HG03025 (cell line): ENCODE measurements around the gene PHC2.
"Not testable (repeated sequence)": the region's sequence is repeated elsewhere in the genome, so short reads cannot be mapped to it uniquely, and the experiment has no call there.

Source experiments
- ATAC-seq: cut with Tn5 transposase; IDR thresholded peaks from one replicate; pipeline ENCODE4 v1.9.1; 2021; ENCODE audit warnings: mild to moderate bottlenecking, moderate library complexity; ENCODE audit not compliant: unreplicated experiment, low FRiP score

The PHC2 gene

GRCh38 chr1:33319949-33320618 is 110.8 kb downstream of the PHC2 start:
- no peak for ATAC-seq

GRCh38 chr1:33319186-33319948 is 111.5 kb downstream of the PHC2 start:
- no peak for ATAC-seq

GRCh38 chr1:33317946-33318345 is 112.9 kb downstream of the PHC2 start:
- no peak for ATAC-seq

GRCh38 chr1:33317354-33317753 is 113.5 kb downstream of the PHC2 start:
- ATAC-seq: no peak

GRCh38 chr1:33316601-33317000 is 114.3 kb downstream of the PHC2 start:
- ATAC-seq: no peak

DNA sequence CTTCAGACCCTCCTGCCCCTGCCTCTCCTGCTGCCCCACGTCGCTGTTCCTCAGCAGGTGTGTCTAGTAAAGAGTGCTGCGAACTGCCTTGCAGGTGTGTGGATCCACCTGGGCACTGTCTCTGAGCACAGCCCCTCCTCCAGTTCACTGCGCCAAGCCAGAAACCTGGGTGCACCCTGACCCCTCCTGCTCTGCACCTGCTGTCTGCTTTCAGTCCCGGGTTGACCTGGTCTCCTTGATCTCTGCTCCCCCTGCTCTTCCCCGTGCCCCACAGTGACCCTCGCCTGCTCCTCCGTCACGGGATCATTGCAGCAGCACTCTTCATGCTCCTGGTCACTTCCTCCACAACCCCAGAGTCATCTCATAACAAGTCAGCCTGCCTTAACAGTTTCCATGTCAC is 116.5 kb downstream of the PHC2 start:
- ATAC-seq: no peak

- no peak for ATAC-seq
Measured at GRCh38 chr1:33312413-33312749, 118.5 kb downstream of the PHC2 start.

DNA sequence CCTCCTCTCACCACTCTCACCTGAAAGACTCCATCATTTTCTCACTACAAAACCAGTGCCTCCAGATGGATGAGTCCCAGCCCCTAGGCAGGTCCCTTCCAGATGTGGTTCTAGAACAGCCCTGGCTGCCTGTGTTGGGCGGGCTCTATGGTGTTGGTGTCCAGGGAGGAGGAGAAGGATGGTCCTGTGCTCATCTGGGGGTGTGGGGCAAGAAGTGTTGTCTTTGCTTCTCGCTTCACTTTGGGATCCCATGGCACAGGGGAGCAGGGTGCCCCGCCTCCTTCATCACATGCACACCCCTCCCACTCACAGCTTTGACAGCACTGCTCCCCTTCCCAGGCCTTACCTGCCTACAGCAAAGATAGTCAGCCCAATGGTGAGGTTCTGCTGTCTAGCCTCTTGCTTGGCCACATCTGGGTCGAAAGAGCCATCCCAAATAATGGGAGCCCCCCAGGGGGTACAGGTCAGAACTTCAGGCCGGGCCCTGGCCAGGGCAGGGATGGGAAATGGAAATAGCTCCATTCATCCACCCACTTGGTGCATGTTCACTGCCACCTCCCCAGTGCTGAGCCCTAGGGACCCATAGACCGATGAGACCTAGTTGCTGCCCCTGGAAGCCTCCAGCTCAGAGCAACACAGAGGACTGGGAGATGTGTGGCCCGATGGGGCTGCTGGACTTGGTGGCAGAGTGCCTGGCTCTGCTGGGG is 119.0 kb downstream of the PHC2 start:
- no peak for ATAC-seq

DNA sequence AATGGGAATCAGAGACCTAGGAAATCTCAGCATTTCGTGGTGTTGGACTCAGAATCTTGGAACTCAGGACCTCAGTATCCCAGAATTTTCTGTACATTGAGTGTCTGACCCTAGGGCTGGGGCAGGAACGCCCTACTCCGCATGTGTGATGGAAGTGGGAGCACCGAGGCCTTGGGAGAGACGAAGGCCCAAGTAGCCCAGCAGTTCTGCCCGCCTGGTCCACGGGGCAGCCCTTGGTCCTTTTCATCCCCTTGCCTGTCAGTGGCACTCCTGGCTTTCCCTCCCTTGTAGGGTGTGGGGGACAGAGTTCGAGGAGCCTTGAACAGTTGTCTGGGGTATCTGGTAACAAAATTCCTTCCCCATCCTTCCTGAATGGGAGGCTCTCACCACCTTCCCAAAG is 120.2 kb downstream of the PHC2 start:
- ATAC-seq: no peak

- not testable (repeated sequence) for ATAC-seq
Measured at GRCh38 chr1:33309351-33309750, 121.5 kb downstream of the PHC2 start.

- ATAC-seq: no peak
Measured at GRCh38 chr1:33307494-33307864, 123.4 kb downstream of the PHC2 start.

DNA sequence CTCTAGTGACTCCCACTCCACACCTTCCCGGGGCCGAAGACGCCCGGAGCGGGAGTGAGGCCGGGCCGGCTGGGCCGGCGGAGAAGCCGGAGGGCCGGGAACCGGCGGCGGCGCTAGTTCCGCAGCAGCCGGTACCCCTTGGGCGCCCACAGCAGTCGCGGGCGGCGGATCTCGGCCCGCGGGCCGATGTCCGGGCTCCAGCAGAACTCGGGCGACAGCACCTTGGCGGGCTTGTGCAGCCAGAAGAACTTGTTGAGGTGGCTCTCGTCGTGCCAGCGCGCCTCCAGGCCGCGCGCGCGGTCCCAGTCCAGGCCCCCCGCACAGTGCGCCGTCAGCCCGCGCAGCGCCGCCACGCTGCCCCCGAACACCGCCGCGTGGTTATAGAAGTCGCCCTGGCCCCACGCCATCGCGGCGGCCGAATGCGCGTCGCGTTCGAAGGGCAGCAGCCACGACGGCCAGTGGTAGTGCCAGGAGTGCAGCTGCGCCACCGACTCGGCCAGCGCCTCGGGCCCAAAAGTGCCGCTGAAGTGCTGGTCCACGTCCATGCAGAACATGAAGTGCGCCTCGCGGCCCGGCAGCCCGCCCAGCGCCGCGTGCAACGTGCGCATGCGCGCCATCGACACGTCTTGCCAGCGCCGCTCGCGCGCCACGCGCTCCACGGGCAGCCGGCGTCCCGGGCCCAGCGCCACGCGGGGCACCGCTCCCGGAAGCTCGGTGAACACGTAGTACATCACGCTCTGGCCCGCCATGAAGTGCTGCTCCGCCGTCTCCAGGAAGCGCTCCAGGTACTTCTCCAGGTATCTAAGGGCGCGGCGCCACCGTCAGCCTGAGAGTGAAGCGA is 124.0 kb downstream of the PHC2 start:
- no peak for ATAC-seq

GRCh38 chr1:33305816-33306652 is 124.9 kb downstream of the PHC2 start:
- no peak for ATAC-seq

DNA sequence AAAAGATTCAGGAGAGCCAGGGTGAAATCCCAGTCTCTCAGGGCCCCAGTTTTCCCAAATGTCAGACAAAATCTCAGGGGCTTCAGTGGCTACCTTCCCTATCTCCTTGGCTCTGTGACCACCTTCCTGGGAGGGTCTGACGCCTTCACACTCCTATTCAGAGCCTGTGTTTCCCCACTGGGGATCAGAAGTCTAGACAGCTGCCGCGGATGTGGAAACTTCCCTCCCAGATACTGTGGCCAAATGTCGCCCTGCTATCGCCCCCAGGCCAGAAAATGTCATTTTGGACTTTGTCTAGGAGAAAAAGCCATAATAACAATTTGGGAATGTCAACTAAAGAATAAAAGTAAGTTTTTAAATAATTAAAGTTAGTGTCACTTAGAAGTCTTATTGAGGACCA is 125.9 kb downstream of the PHC2 start:
- no peak for ATAC-seq

GRCh38 chr1:33302325-33302724 is 128.6 kb downstream of the PHC2 start:
- no peak for ATAC-seq

DNA sequence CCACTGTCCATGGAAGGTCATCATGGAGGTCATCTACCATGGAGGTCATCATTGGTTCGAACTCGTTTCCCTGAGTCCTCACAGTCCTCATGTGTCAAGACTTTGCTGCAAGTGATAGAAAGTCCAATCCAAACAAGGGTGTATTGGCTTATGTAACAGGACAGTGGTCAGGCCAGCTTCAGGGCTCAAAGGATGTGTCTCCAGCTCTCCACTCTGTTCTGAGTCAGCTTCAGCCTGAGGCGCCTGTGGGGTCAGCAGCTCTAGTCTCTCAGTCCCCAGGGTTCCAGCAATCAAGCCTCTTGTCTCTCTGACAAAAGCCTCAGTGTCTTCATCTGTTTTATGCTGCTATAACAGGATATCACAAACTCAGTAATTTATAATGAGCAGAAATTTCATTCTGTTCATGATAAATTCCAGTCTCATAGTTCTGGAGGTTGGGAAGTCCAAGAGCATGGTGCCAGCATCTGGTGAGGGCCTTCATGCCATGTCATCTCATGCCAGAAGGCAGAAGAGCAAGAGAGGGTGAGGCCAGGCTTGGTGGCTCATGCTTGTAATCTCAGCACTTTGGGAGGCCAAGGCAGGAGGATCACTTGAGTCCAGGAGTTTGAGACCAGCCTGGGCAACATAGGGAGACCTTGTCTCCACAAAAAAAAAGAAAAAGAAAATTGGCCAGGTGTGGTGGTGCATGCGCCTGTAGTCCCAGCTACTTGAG is 129.5 kb downstream of the PHC2 start:
- ATAC-seq: no peak

DNA sequence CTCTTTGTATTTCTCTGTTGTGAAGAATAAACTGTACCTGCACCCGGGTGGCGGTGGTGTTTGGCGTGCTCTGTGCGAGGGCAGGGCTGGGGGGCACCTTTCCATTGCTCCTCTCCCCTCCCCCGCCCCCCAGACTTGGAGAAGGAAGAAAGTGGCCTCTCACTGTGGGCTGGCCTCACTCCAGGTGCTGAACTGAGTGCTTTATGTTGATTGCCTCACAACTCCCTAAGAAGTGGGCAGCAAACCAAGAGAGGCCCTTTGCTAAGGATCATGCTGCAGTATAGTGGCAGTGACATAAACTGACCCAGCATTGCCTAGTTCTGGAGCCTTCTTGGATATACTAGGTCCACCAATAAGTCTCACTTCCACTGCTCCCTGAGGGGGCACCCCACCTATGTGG is 130.2 kb downstream of the PHC2 start:
- no peak for ATAC-seq

- no peak for ATAC-seq
Measured at GRCh38 chr1:33299461-33300155, 131.3 kb downstream of the PHC2 start.
